Stimulated activated CD8-positive, alpha-beta memory T cell treated with anti-CD3 and anti-CD28 coated beads, Interleukin-12 subunit alpha, Interleukin-12 subunit beta, amount 100 ng/mL, for 24 hours (primary cell): Measurements from ENCODE around the gene PPP2R5C.
"Not testable (repeated sequence)": the region's sequence is repeated elsewhere in the genome, so short reads cannot be mapped to it uniquely, and the experiment has no call there.

ENCODE experiments used
- DNase-seq: peaks from one replicate; pipeline ENCODE4 v3.0.0-alpha.2; 2020; ENCODE audit errors: extremely low read depth

The PPP2R5C gene

GRCh38 chr14:101781240-101782061, 19.9 kb downstream of the PPP2R5C start:
- DNase-seq = no peak

- no peak for DNase-seq
Observed at GRCh38 chr14:101783260-101784016, 21.9 kb downstream of the PPP2R5C start.

- no peak for DNase-seq
Observed at GRCh38 chr14:101784631-101785030, 23.1 kb downstream of the PPP2R5C start.

GRCh38 chr14:101788016-101788635, 26.6 kb downstream of the PPP2R5C start:
- no peak for DNase-seq

- no peak for DNase-seq
Observed at GRCh38 chr14:101789222-101789621, 27.7 kb downstream of the PPP2R5C start.

GRCh38 chr14:101790232-101790631, 28.7 kb downstream of the PPP2R5C start:
- no peak for DNase-seq

- no peak for DNase-seq
Observed at GRCh38 chr14:101791919-101792572, 30.5 kb downstream of the PPP2R5C start.

GRCh38 chr14:101796016-101796415, 34.5 kb downstream of the PPP2R5C start:
- DNase-seq = no peak

- no peak for DNase-seq
Observed at GRCh38 chr14:101796479-101796878, 35.0 kb downstream of the PPP2R5C start.

- DNase-seq = no peak
Observed at GRCh38 chr14:101797856-101798255, 36.3 kb downstream of the PPP2R5C start.

GRCh38 chr14:101804373-101804772, 42.9 kb downstream of the PPP2R5C start:
- not testable (repeated sequence) for DNase-seq

GRCh38 chr14:101806252-101806651, 44.7 kb downstream of the PPP2R5C start:
- DNase-seq = not testable (repeated sequence)

GRCh38 chr14:101808020-101808641, 46.6 kb downstream of the PPP2R5C start:
- no peak for DNase-seq

- DNase-seq = no peak
Observed at GRCh38 chr14:101808894-101809670, 47.6 kb downstream of the PPP2R5C start.

- DNase-seq = no peak
Observed at GRCh38 chr14:101809671-101810514, 48.4 kb downstream of the PPP2R5C start.

- DNase-seq = no peak
Observed at GRCh38 chr14:101810897-101811621, 49.5 kb downstream of the PPP2R5C start.

- no peak for DNase-seq
Observed at GRCh38 chr14:101812071-101812470, 50.6 kb downstream of the PPP2R5C start.

- no peak for DNase-seq
Observed at GRCh38 chr14:101813171-101813759, 51.8 kb downstream of the PPP2R5C start.

GRCh38 chr14:101813833-101814232, 52.3 kb downstream of the PPP2R5C start:
- no peak for DNase-seq
